HepG2 (cell line): ENCODE data around the gene MMP19. TPM values are rescaled to one million over a fixed set of nuclear protein-coding genes. Genes with fewer than 3 reads are reported as not detected.

ENCODE experiments used
- BCL3 ChIP-seq: sonication (generic); formaldehyde crosslinking; IDR thresholded peaks from 2 replicates; pipeline ENCODE4 v1.5.1; 2020; ENCODE audit warnings: mild to moderate bottlenecking, missing genetic modification reagents, moderate library complexity
- CCDC6 ChIP-seq: sonication (generic); formaldehyde crosslinking; IDR thresholded peaks from 2 replicates; pipeline ENCODE4 v1.8.1; 2022; ENCODE audit warnings: mild to moderate bottlenecking, missing genetic modification reagents, moderate library complexity
- EEA1 ChIP-seq: sonication (generic); formaldehyde crosslinking; IDR thresholded peaks from 2 replicates; pipeline ENCODE4 v1.5.1; 2020; ENCODE audit warnings: mild to moderate bottlenecking, missing genetic modification reagents, borderline replicate concordance
- EP300 ChIP-seq, 3 experiments: sonication (generic) in 1 of 3; formaldehyde crosslinking in 1 of 3; IDR thresholded peaks; 2 replicates each; pipeline versions ENCODE4 v1.5.1 to v1.6.1; 2011 to 2020; ENCODE audit warnings: low read depth in 2 of 3, low read length in 2 of 3, borderline replicate concordance in 1 of 3, improper control_type of control experiment in 1 of 3, mild to moderate bottlenecking in 1 of 3, missing genetic modification reagents in 1 of 3, moderate library complexity in 1 of 3
- FOXK1 ChIP-seq: sonication (generic); formaldehyde crosslinking; IDR thresholded peaks from 2 replicates; pipeline ENCODE4 v1.4.0; 2020; ENCODE audit warnings: low read depth, missing genetic modification reagents, borderline replicate concordance
- HIVEP1 ChIP-seq: sonication (generic); formaldehyde crosslinking; IDR thresholded peaks from 2 replicates; pipeline ENCODE4 v1.4.0; 2020; ENCODE audit warnings: mild to moderate bottlenecking, missing genetic modification reagents
- HOXA9 ChIP-seq: sonication (generic); formaldehyde crosslinking; IDR thresholded peaks from 2 replicates; pipeline ENCODE4 v1.8.1; 2022; ENCODE audit warnings: missing genetic modification reagents, mild to moderate bottlenecking, moderate library complexity, borderline replicate concordance
- NCOA1 ChIP-seq: sonication (generic); formaldehyde crosslinking; IDR thresholded peaks from 2 replicates; pipeline ENCODE4 v1.9.0; 2021; ENCODE audit warnings: missing genetic modification reagents
- PRPF4 ChIP-seq: fragments of 200-400 bp; formaldehyde crosslinking; IDR thresholded peaks from 2 replicates; pipeline ENCODE4 v1.6.1; 2016; ENCODE audit warnings: low read length, low read depth; ENCODE audit not compliant: poor library complexity, severe bottlenecking
- SMAD3 ChIP-seq: sonication (generic); formaldehyde crosslinking; IDR thresholded peaks from 2 replicates; pipeline ENCODE4 v1.4.0; 2020; ENCODE audit warnings: missing genetic modification reagents
- SP140L ChIP-seq: sonication (generic); formaldehyde crosslinking; IDR thresholded peaks from 2 replicates; pipeline ENCODE4 v1.4.0; 2020; ENCODE audit warnings: missing genetic modification reagents, borderline replicate concordance
- SSRP1 ChIP-seq: IDR thresholded peaks from 2 replicates; pipeline ENCODE4 v1.6.1; 2016; ENCODE audit warnings: control low read depth
- ZBTB20 ChIP-seq: sonication (generic); formaldehyde crosslinking; IDR thresholded peaks from 2 replicates; pipeline ENCODE4 v1.8.1; 2023; ENCODE audit warnings: missing genetic modification reagents, low read depth, mild to moderate bottlenecking, borderline replicate concordance
- ZBTB44 ChIP-seq: sonication (generic); formaldehyde crosslinking; IDR thresholded peaks from 2 replicates; pipeline ENCODE4 v1.4.0; 2020; ENCODE audit warnings: missing genetic modification reagents
- ZBTB7A ChIP-seq: sonication (generic); formaldehyde crosslinking; IDR thresholded peaks from 2 replicates; pipeline ENCODE4 v1.8.0; 2022; ENCODE audit warnings: mild to moderate bottlenecking, missing genetic modification reagents
- ZBTB8A ChIP-seq: sonication (generic); formaldehyde crosslinking; IDR thresholded peaks from 2 replicates; pipeline ENCODE4 v1.4.0; 2020; ENCODE audit warnings: mild to moderate bottlenecking, low read depth, missing genetic modification reagents, borderline replicate concordance
- ZFAT ChIP-seq: sonication (generic); formaldehyde crosslinking; conservative IDR thresholded peaks from 2 replicates; pipeline ENCODE4 v1.8.1; 2023; ENCODE audit warnings: missing genetic modification reagents, inconsistent platforms
- ZNF225 ChIP-seq: sonication (generic); formaldehyde crosslinking; IDR thresholded peaks from 2 replicates; pipeline ENCODE4 v1.4.0; 2020; ENCODE audit warnings: mild to moderate bottlenecking, missing genetic modification reagents
- ZNF30 ChIP-seq: sonication (generic); formaldehyde crosslinking; IDR thresholded peaks from 2 replicates; pipeline ENCODE4 v1.5.0; 2020; ENCODE audit warnings: mild to moderate bottlenecking, missing genetic modification reagents
- ZNF326 ChIP-seq: sonication (generic); formaldehyde crosslinking; IDR thresholded peaks from 2 replicates; pipeline ENCODE4 v1.4.0; 2020; ENCODE audit warnings: missing genetic modification reagents, borderline replicate concordance
- ZNF430 ChIP-seq: sonication (generic); formaldehyde crosslinking; IDR thresholded peaks from 2 replicates; pipeline ENCODE4 v1.9.0; 2021; ENCODE audit warnings: mild to moderate bottlenecking, missing genetic modification reagents
- ZNF790 ChIP-seq: sonication (generic); formaldehyde crosslinking; IDR thresholded peaks from 2 replicates; pipeline ENCODE4 v1.8.0; 2022; ENCODE audit warnings: missing genetic modification reagents, mild to moderate bottlenecking, borderline replicate concordance
- ZNF891 ChIP-seq: sonication (generic); formaldehyde crosslinking; IDR thresholded peaks from 2 replicates; pipeline ENCODE4 v1.5.0; 2020; ENCODE audit warnings: mild to moderate bottlenecking, missing genetic modification reagents
- polyA plus RNA-seq, 8 experiments: library from polyadenylated mRNA; depleted of rRNA in 3 of 8; stranded (reverse) in 7 of 8; unstranded in 1 of 8; fragments of >200 nt; fragmentation: Illumina TruSeq in 4 of 8; extraction: Trizol in 4 of 8; gene quantifications; 2 replicates each; pipeline versions ENCODE4 v1.2.1 to v1.2.3, GENCODE V29; 2011 to 2016; ENCODE audit warnings: low read depth in 4 of 8, missing spikeins in 1 of 8, mixed read lengths in 1 of 8; ENCODE audit not compliant: insufficient read depth in 1 of 8
- total RNA-seq, 5 experiments: library from RNA; depleted of rRNA; stranded (reverse); fragments of >200 nt; fragmentation: Illumina TruSeq; extraction: Trizol; gene quantifications; 2 replicates each; pipeline ENCODE4 v1.2.3, GENCODE V29; 2016; ENCODE audit warnings: low read depth in 1 of 5
- TF ChIP-seq, protein P1 (sequence below): sonication (generic); formaldehyde crosslinking; IDR thresholded peaks from 2 replicates; pipeline ENCODE4 v1.5.0; 2020; ENCODE audit warnings: mild to moderate bottlenecking, missing genetic modification reagents, moderate library complexity

The MMP19 gene
- total and polyA plus RNA-seq, 2 of the 13 experiments (the other 11 are each of a cell fraction or from before 2014, with no cell fraction given): 0.07 to 0.08 TPM

GRCh38 chr12:55817345-55818139, 25.2 kb downstream of the MMP19 start, which contains the start of the genes ORMDL2 and SARNP (continued):
- TF ChIP-seq EP300 (IDR thresholded peaks at IDR 0.05; ENCODE audit: low read depth in 2 of 2, low read length in 2 of 2) (0 out of 4 replicates have a peak, but pooled peaks of 1 of the 2 experiments have one; percentile 6), EP300 (CRISPR knock-in tag; IDR thresholded peaks at IDR 0.05; ENCODE audit: borderline replicate concordance) (no peak), SSRP1 (CRISPR knock-in tag) (peak; percentile 62; the same call in 1 of the 2 replicates), PRPF4 (no peak), ZNF225 (CRISPR knock-in tag) (0 out of 2 replicates have a peak, but pooled peaks have one; percentile 54), ZNF430 (no peak), ZNF891 (CRISPR knock-in tag) (no peak), SP140L (no peak), ZBTB44 (CRISPR knock-in tag) (no peak), ZBTB7A (no peak), ZBTB8A (CRISPR knock-in tag) (no peak), EEA1 (CRISPR knock-in tag) (no peak), ZNF30 (CRISPR knock-in tag) (no peak), FOXK1 (CRISPR knock-in tag) (peak; percentile 40; the same call in 1 of the 2 replicates), NCOA1 (no peak), ZBTB20 (CRISPR knock-in tag) (peak; percentile 26; the same call in 1 of the 2 replicates), ZFAT (CRISPR knock-in tag) (no peak), CCDC6 (CRISPR knock-in tag) (no peak), ZNF790 (CRISPR knock-in tag) (no peak), HOXA9 (CRISPR knock-in tag) (no peak), ZNF326 (CRISPR knock-in tag) (no peak), BCL3 (CRISPR knock-in tag) (peak; percentile 53; the same call in 1 of the 2 replicates), HIVEP1 (CRISPR knock-in tag) (no peak), SMAD3 (CRISPR knock-in tag) (no peak)
- TF ChIP-seq, protein P1, sequence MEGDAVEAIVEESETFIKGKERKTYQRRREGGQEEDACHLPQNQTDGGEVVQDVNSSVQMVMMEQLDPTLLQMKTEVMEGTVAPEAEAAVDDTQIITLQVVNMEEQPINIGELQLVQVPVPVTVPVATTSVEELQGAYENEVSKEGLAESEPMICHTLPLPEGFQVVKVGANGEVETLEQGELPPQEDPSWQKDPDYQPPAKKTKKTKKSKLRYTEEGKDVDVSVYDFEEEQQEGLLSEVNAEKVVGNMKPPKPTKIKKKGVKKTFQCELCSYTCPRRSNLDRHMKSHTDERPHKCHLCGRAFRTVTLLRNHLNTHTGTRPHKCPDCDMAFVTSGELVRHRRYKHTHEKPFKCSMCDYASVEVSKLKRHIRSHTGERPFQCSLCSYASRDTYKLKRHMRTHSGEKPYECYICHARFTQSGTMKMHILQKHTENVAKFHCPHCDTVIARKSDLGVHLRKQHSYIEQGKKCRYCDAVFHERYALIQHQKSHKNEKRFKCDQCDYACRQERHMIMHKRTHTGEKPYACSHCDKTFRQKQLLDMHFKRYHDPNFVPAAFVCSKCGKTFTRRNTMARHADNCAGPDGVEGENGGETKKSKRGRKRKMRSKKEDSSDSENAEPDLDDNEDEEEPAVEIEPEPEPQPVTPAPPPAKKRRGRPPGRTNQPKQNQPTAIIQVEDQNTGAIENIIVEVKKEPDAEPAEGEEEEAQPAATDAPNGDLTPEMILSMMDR (CRISPR knock-in tag): no peak
